ENCODE data around the gene TLN1.

TLN1 gene

DNA sequence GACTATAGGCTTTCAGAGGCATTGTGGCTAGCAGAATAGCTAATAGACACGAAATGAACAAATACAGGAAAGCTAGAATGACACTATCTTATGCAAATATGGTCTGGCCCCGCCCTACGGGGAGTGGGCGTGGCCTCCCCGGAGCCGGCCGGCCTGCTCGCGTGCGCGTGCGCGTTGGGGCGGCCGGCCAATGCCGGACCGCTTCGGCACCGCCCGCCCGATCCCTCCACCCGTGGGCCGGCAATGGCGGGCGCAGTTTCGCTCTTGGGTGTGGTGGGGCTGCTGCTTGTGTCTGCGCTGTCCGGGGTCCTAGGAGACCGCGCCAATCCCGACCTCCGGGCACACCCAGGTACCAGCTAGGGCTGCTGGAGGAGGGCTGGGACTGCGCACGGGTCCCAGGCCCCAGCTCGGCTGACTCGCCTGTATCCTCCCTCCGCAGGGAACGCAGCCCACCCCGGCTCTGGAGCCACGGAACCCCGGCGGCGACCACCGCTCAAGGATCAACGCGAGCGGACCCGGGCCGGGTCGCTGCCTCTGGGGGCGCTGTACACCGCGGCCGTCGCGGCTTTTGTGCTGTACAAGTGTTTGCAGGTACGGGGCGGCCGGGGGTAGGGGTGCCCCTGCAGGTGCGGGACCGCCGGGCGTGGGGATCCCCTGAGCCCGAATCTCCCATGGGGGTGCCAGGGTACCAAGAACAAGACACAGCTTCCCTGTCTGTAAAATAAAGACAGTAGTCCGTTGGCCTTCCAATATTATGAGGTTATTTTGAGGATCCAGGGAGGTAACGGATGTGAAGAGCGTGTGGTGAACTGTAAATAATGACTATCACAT is 73.6 kb downstream of the TLN1 start, which contains the start of gene CCDC107:
CCDC107 (plus strand) TSS at position 156 of the 831 bp plus-strand sequence; CDS start at position 244, 88 bp downstream.
- H3K9me3 ChIP-seq (replicated peaks; ENCODE audit: insufficient read depth, low read length), result no peaks in the 10 kb centered on the region
- H4K20me1 ChIP-seq (ENCODE audit: insufficient read depth, low read length), result no peaks in the 10 kb centered on the region
- peaks cover 13% of the 10 kb centered on the region; the same call in 1 of the 2 replicates for H3K4me1 ChIP-seq (ENCODE audit: low read length)
- DNase-seq, result peak; percentile 86
- H3K79me2 ChIP-seq (ENCODE audit: low read length), result peaks cover 14% of the 10 kb centered on the region
- H3K9ac ChIP-seq (ENCODE audit: low read length), result peak within 1 kb of the TSS; percentile 88
- H3K4me3 ChIP-seq (ENCODE audit: low read length), result peak within 1 kb of the TSS; percentile 74
- peak within 1 kb of the TSS; percentile 89 for H3K4me2 ChIP-seq (ENCODE audit: low read depth, low read length)
- peak within 1 kb of the TSS; percentile 80 for H2AFZ ChIP-seq (ENCODE audit: low read length)
- no peaks in the 10 kb centered on the region for H3K9me2 ChIP-seq (replicated peaks; ENCODE audit: insufficient read depth, low read length)
- H3K27ac ChIP-seq (ENCODE audit: low read length), result peak within 1 kb of the TSS; percentile 91
- no peaks in the 10 kb centered on the region for H3K36me3 ChIP-seq (replicated peaks; ENCODE audit: insufficient read depth, low read length)
- TF ChIP-seq, protein P1, sequence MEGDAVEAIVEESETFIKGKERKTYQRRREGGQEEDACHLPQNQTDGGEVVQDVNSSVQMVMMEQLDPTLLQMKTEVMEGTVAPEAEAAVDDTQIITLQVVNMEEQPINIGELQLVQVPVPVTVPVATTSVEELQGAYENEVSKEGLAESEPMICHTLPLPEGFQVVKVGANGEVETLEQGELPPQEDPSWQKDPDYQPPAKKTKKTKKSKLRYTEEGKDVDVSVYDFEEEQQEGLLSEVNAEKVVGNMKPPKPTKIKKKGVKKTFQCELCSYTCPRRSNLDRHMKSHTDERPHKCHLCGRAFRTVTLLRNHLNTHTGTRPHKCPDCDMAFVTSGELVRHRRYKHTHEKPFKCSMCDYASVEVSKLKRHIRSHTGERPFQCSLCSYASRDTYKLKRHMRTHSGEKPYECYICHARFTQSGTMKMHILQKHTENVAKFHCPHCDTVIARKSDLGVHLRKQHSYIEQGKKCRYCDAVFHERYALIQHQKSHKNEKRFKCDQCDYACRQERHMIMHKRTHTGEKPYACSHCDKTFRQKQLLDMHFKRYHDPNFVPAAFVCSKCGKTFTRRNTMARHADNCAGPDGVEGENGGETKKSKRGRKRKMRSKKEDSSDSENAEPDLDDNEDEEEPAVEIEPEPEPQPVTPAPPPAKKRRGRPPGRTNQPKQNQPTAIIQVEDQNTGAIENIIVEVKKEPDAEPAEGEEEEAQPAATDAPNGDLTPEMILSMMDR (IDR thresholded peaks at IDR 0.05; ENCODE audit: low read length), result peak; percentile 69
- TF ChIP-seq EZH2phosphoT487 (IDR thresholded peaks at IDR 0.05; ENCODE audit: low read length), result no peak
- H3F3A ChIP-seq (ENCODE audit: insufficient read depth, low read length), result peaks cover 20% of the 10 kb centered on the region
- no peaks in the 10 kb centered on the region for H3K27me3 ChIP-seq (replicated peaks; ENCODE audit: insufficient read depth, low read length)

DNA sequence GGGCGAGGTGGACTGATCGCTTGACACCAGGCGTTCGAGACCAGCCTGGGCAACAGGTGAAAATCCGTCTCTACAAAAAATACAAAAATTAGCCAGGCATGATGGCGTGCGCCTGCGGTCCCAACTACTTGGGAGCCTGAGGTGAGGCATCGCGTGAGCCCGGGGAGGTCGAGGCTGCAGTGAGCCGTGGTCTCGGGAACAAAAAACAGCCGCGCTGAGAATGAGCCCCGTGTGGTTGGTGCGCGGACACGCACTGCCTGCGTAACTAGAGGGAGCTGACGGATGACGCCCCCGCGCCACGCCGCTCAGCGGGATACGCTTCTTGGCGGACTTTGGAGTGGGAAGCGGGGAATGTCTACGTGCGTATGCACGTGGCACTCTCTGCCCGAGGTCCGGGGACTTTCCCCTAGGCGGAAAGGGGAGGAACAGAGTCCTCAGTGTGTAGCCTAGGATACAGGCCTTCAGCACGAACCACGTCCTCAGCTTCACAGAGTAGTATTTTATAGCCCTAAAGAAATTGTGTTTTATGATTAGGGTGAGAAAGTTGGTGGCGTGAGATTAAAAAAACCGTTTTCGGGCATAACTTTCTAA is 74.4 kb downstream of the TLN1 start, which contains the start of gene RMRP:
RMRP (minus strand) TSS at position 474 of the 591 bp plus-strand sequence.
- no peaks in the 10 kb centered on the region for H3K27me3 ChIP-seq (replicated peaks; ENCODE audit: insufficient read depth, low read length)
- peaks cover 14% of the 10 kb centered on the region for H3K79me2 ChIP-seq (ENCODE audit: low read length)
- peaks cover 20% of the 10 kb centered on the region for H3F3A ChIP-seq (ENCODE audit: insufficient read depth, low read length)
- H3K9ac ChIP-seq (ENCODE audit: low read length), result peak within 1 kb of the TSS; percentile 88
- no peaks in the 10 kb centered on the region for H3K9me3 ChIP-seq (replicated peaks; ENCODE audit: insufficient read depth, low read length)
- H3K9me2 ChIP-seq (replicated peaks; ENCODE audit: insufficient read depth, low read length), result no peaks in the 10 kb centered on the region
- no peaks in the 10 kb centered on the region for H3K36me3 ChIP-seq (replicated peaks; ENCODE audit: insufficient read depth, low read length)
- peaks cover 13% of the 10 kb centered on the region; the same call in 1 of the 2 replicates for H3K4me1 ChIP-seq (ENCODE audit: low read length)
- peak within 1 kb of the TSS; percentile 89 for H3K4me2 ChIP-seq (ENCODE audit: low read depth, low read length)
- H3K27ac ChIP-seq (ENCODE audit: low read length), result peak within 1 kb of the TSS; percentile 91
- peak; percentile 98 for DNase-seq
- H4K20me1 ChIP-seq (ENCODE audit: insufficient read depth, low read length), result no peaks in the 10 kb centered on the region
- peak within 1 kb of the TSS; percentile 80 for H2AFZ ChIP-seq (ENCODE audit: low read length)
- H3K4me3 ChIP-seq (ENCODE audit: low read length), result peak within 1 kb of the TSS; percentile 74
- no peak for TF ChIP-seq EZH2phosphoT487 (IDR thresholded peaks at IDR 0.05; ENCODE audit: low read length)
- TF ChIP-seq, protein P1 (IDR thresholded peaks at IDR 0.05; ENCODE audit: low read length), result peak; percentile 9; the same call in 1 of the 2 replicates
- TF ChIP-seq EZH2 (optimal IDR thresholded peaks at IDR 0.05; ENCODE audit: low read depth, low read length), result no peak

DNA sequence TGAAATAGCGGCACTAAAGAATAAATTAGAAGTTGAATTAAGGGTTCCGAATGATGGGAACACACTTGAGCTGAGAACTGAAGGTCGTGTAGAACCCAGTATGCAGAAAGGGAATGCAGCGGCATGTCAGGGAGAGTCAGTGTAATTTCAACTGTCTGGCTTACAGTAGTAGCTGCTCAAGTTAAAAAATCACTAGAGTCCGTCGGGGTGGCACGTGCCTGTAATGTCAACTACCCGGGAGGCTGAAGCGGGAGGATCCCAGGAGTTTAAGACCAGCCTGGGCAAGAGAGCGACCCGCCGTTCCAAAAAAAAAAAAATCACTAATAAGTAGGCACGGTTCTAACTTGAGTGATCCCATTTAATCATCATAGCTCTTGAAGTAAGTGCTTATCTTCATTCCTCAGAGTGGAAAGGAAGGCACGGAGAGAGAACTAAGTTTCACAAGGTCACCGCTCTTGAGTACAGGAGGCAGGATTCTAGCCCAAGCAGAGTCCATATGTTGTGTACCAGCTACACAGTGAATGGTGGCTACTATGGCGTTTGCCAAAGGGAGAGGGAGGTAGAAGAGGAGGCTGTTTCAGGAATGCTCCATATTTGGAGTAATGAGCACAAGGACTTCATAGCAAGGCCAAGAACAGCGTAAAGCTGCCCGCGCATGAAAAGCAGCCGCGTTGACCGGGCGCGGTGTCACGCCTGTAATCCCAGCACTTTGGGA is 75.0 kb downstream of the TLN1 start:
- H3K9me2 ChIP-seq (replicated peaks; ENCODE audit: insufficient read depth, low read length), result no peaks in the 10 kb centered on the region
- no peaks in the 10 kb centered on the region for H4K20me1 ChIP-seq (ENCODE audit: insufficient read depth, low read length)
- no peaks in the 10 kb centered on the region for H3K36me3 ChIP-seq (replicated peaks; ENCODE audit: insufficient read depth, low read length)
- H3F3A ChIP-seq (ENCODE audit: insufficient read depth, low read length), result peaks cover 20% of the 10 kb centered on the region
- peak overlapping the region; percentile 44 for H2AFZ ChIP-seq (ENCODE audit: low read length)
- peak overlapping the region; percentile 37; the same call in 1 of the 2 replicates for H3K9ac ChIP-seq (ENCODE audit: low read length)
- H3K9me3 ChIP-seq (replicated peaks; ENCODE audit: insufficient read depth, low read length), result no peaks in the 10 kb centered on the region
- no peaks in the 10 kb centered on the region for H3K27me3 ChIP-seq (replicated peaks; ENCODE audit: insufficient read depth, low read length)
- H3K4me2 ChIP-seq (ENCODE audit: low read depth, low read length), result peak overlapping the region; percentile 89
- H3K27ac ChIP-seq (ENCODE audit: low read length), result peak overlapping the region; percentile 91; the same call in 1 of the 2 replicates
- TF ChIP-seq EZH2phosphoT487 (IDR thresholded peaks at IDR 0.05; ENCODE audit: low read length) (no peak), EZH2 (optimal IDR thresholded peaks at IDR 0.05; ENCODE audit: low read depth, low read length) (no peak)
- TF ChIP-seq, protein P1 (IDR thresholded peaks at IDR 0.05; ENCODE audit: low read length), result no peak
- peaks cover 13% of the 10 kb centered on the region; the same call in 1 of the 2 replicates for H3K4me1 ChIP-seq (ENCODE audit: low read length)
- DNase-seq, result no peak
- H3K4me3 ChIP-seq (ENCODE audit: low read length), result peak overlapping the region; percentile 33; the same call in 1 of the 2 replicates
- H3K79me2 ChIP-seq (ENCODE audit: low read length), result peaks cover 14% of the 10 kb centered on the region

All from MM.1S (cell line).